Lower lobe of right lung (tissue), 2 donors: ENCODE measurements around the gene TMA16. TPM values are rescaled to one million over a fixed set of nuclear protein-coding genes. Genes with fewer than 3 reads are reported as not detected.

Experiments
- ATAC-seq, 2 donors: fragments of 200-7000 bp; cut with Tn5 transposase; one replicate each; pipeline ENCODE4 v1.9.1; 2020 to 2022; ENCODE audit warnings: mild to moderate bottlenecking in 2 of 2, moderate library complexity in 2 of 2
- DNase-seq: peaks from one replicate; pipeline ENCODE4 v3.0.0-alpha.2; 2020
- H3K27ac ChIP-seq: fragments of 200-600 bp; one replicate; pipeline ENCODE4 v1.8.0; 2022
- H3K27me3 ChIP-seq: fragments of 200-600 bp; one replicate; pipeline ENCODE4 v1.8.0; 2022; ENCODE audit warnings: low read depth
- H3K36me3 ChIP-seq: fragments of 200-600 bp; one replicate; pipeline ENCODE4 v1.8.0; 2022; ENCODE audit warnings: mild to moderate bottlenecking
- H3K4me1 ChIP-seq: fragments of 200-600 bp; one replicate; pipeline ENCODE4 v1.8.0; 2022
- H3K4me3 ChIP-seq: fragments of 200-600 bp; one replicate; pipeline ENCODE4 v1.8.0; 2022; ENCODE audit warnings: mild to moderate bottlenecking
- H3K9me3 ChIP-seq: fragments of 200-600 bp; one replicate; pipeline ENCODE4 v1.8.0; 2022
- CTCF ChIP-seq: fragments of 200-600 bp; IDR thresholded peaks from one replicate; pipeline ENCODE4 v1.8.0; 2022; ENCODE audit warnings: antibody characterized with exemption, mild to moderate bottlenecking
- intact Hi-C: fragments of 100-400 bp; cut with DNase I; formaldehyde crosslinking; loops from one replicate; pipeline ENCODE4 v1.11.0; 2022
- total RNA-seq: library from RNA; stranded (reverse); fragmentation: NEBNext Ultra II Directional; extraction: Animal tissue kit (Norgen Biotek cat#: 25700); gene quantifications from one replicate; pipeline ENCODE4 v1.2.1, GENCODE V29; 2021
- donor health status: DM: no; HTN: yes; CAD: no; lungs with severe emphysema.

TMA16 gene
- total RNA-seq, 1 donor from 2014 or later: 19.7 TPM

DNA sequence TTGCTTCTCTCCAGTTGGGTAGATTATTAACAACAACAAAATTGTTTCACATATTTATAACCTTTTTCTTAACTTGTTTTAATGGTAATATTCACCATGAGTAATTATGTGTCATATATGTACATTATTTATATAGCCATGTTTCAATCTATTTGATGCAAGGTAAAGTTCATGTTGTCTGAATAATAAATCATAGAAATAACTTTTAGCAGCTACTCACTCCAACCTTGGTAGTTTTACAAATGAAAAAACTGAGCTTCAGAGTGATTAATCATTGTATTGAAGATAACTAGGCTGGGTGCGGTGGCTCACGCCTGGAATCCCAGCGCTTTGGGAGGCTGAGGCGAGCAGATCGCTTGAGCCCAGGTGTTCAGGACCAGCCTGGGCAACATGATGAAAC lies 46.0 kb downstream of the TMA16 start:
- Histone ChIP-seq H3K4me3 (no peak overlapping the region), H3K4me1 (no peaks in the 10 kb centered on the region), H3K9me3 (no peaks in the 10 kb centered on the region), H3K36me3 (peaks cover 9% of the 10 kb centered on the region), H3K27me3 (no peaks in the 10 kb centered on the region), H3K27ac (no peak overlapping the region)
- intact Hi-C loops: loop anchor here (10.0 kb wide), 1 partner anchor 56 kb away; no protein-coding TSS in a partner anchor
- ATAC-seq (no peak), DNase-seq (no peak)
- TF ChIP-seq CTCF: no peak

- no peak for DNase-seq
- Histone ChIP-seq H3K4me1 (no peaks in the 10 kb centered on the region), H3K27ac (no peak overlapping the region), H3K9me3 (no peaks in the 10 kb centered on the region), H3K27me3 (no peaks in the 10 kb centered on the region), H3K36me3 (peaks cover 9% of the 10 kb centered on the region), H3K4me3 (no peak overlapping the region)
- intact Hi-C loops: loop anchor here (10.0 kb wide), 1 partner anchor 56 kb away; no protein-coding TSS in a partner anchor
- ATAC-seq: no peak
- TF ChIP-seq CTCF: no peak
Measured at GRCh38 chr4:163540977-163541376, 46.5 kb downstream of the TMA16 start.

- no peaks in the 10 kb centered on the region for H3K4me1 ChIP-seq
- no peak for ATAC-seq
- no peaks in the 10 kb centered on the region for H3K9me3 ChIP-seq
- no peak overlapping the region for H3K27ac ChIP-seq
- no peak for TF ChIP-seq CTCF
- H3K36me3 ChIP-seq: peaks cover 9% of the 10 kb centered on the region
- H3K27me3 ChIP-seq: no peaks in the 10 kb centered on the region
- intact Hi-C loops: loop anchor here (10.0 kb wide), 1 partner anchor 57 kb away; no protein-coding TSS in a partner anchor
- no peak for DNase-seq
- no peak overlapping the region for H3K4me3 ChIP-seq
Measured at GRCh38 chr4:163542275-163542674, 47.8 kb downstream of the TMA16 start.

DNA sequence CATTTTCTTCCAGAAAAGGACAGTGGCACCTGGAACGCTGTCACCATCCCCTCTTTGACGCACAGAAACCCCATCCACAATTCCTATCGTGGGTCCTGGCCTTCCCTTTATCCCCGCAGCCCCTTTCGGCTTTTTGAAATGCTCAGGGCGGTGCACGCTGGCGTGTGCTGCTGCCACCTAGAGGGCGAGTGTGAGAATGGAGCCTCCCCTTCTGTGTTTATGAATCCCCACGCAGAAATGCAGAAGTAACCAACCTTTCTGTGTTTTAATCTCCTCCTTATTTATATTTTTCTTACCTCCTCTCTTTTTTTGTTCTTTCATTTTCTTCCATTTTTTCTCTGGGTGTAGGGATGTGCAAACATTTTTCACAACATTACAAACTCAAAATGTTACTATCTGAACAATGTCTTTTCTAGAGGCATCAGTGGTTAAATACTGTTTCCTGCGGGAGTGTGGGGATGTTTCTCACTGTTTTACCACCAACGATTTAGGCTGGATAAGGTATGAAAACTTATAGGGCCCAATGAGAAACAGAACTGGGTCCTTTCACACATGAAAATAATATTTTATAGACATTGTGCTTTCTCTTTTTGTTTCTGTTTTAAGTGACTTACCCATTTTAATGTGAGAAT lies 50.0 kb downstream of the TMA16 start:
- no peaks in the 10 kb centered on the region for H3K9me3 ChIP-seq
- DNase-seq (peak; percentile 66), ATAC-seq (peak; percentile 86 to 89)
- H3K27ac ChIP-seq: no peak overlapping the region
- H3K36me3 ChIP-seq: peaks cover 9% of the 10 kb centered on the region
- peak overlapping the region; percentile 27 for H3K4me3 ChIP-seq
- no peaks in the 10 kb centered on the region for H3K27me3 ChIP-seq
- H3K4me1 ChIP-seq: no peaks in the 10 kb centered on the region
- peak; percentile 90 for TF ChIP-seq CTCF
- intact Hi-C loops: loop anchor here (10.0 kb wide), 1 partner anchor 60 kb away; no protein-coding TSS in a partner anchor

DNA sequence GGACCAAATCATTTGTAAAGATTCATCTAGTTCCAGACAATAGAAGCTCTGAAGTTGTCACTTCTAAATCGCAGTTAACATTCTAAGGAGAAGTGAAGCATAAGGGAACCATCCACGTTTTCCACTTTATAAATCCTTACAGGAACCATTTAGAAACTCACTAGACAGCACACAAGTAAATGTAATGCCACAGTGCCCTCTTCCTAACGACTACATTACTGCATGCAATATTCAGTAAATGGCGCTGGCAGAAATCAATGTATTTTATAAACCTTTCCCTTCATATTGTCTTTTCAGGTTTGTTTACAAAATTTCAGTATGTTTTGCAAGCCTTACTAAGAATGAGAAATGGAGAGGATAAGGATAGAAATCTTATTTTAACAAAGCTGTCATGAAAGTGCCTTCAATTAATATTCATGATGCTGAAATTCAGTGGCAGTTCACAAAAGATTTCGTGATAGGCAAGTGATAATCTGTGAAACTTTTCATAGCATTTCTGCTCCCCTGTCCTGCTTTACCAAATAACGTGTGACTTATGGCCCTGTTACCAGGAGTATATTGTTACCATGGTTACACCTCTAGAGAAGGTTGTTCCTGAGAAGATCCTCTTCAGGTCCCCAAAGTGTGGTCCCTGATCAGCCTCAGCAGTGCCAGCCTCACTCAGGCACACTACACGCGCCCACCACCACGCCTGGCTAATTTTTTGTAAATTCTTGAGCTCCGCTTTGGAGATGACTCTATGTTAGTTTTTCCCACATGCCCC lies 54.2 kb downstream of the TMA16 start:
- H3K27ac ChIP-seq: no peak overlapping the region
- no peaks in the 10 kb centered on the region for H3K9me3 ChIP-seq
- ATAC-seq (peak; percentile 43 to 69), DNase-seq (no peak)
- intact Hi-C loops: loop anchor here (10.0 kb wide), 1 partner anchor 64 kb away; no protein-coding TSS in a partner anchor
- no peaks in the 10 kb centered on the region for H3K27me3 ChIP-seq
- H3K4me1 ChIP-seq: peaks cover 6% of the 10 kb centered on the region
- no peak overlapping the region for H3K4me3 ChIP-seq
- TF ChIP-seq CTCF: peak; percentile 61
- no peaks in the 10 kb centered on the region for H3K36me3 ChIP-seq
